ENCODE results near the gene SUSD3. TPM values are rescaled to one million over a fixed set of nuclear protein-coding genes. Genes with fewer than 3 reads are reported as not detected.
A peak's percentile ranks its signal among the peaks of the same experiment; 100 is the strongest.

SUSD3 gene
- total RNA-seq, 1 experiment from 2014 or later, result 5.0 TPM

DNA sequence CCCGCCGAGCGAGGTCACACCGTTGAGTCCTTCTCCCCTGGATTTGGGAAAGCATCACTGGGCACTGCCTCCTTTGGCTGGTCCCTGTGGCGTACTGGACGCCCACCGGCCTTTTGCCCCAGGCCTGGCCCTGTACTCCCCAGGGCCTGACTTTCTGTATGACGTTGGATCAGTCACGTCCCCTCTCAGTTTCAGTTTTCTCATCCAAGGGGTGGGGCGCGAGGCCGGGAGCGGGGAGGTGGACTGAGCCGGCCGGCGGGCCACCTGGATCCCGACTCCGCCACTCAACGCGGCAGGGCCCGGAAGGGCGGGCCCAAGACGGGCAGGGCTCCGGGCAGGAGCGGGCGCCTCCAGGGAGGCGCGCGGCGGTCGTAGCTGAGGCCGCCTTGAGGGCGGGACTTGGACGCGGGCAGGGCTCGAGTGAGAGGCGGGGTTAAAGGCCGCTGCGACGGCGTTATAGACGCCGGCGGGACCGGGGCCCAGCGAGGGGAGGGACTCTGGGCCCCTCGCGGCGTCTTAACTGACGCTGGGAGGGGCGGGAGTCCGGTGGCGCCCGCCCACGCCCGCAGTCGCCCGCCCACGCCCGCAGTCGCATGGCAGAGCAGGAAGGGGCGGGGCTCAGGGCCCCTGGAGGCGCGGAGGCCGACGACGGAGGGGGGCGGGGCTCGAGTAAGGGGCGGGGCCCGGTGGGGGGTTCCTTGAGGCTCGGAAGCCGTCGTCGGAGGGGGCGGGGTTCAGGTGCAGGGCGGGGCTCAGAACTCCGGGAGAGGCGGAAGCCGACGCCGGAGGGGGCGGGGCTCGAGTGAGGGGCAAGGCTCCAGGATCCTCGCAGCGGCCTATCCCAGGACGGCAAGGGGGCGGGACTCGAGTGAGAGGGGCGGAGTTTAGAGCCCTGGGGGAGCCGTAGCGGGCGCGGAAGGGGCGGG lies 37.0 kb downstream of the SUSD3 start:
- POLR2A ChIA-PET, result interaction anchor here (1.0 kb wide), 1 partner anchor 360 kb away, joined by 16 read pairs; no protein-coding TSS in a partner anchor
- BruUV-seq (replicated peaks), result no TSS peak
- H3K27ac ChIP-seq (ENCODE audit: low read length), result peak overlapping the region; percentile 90
- peak; percentile 71 for DNase-seq (ENCODE audit: low read depth, low spot score)
- no peaks in the 10 kb centered on the region; the same call in 1 of the 2 replicates for H3K9me3 ChIP-seq (ENCODE audit: control insufficient read depth, insufficient read depth, low read depth, low read length)
- in situ Hi-C loops (cut with HindIII; ENCODE audit: low pct_unique_long_range_greater_than_20kb, low sequenced_read_pairs) (no loop called here), intact Hi-C loops (cut with micrococcal nuclease; ENCODE audit: unreplicated experiment) (loop anchor here (10.0 kb wide), 1 partner anchor 91 kb away; no protein-coding TSS in a partner anchor)
- H3K4me3 ChIP-seq (ENCODE audit: low read depth in 2 of 2, low read length in 2 of 2), result peak overlapping the region; percentile 51 to 57
- CTCF ChIA-PET, result no interaction called here
- H3K36me3 ChIP-seq (ENCODE audit: control insufficient read depth, insufficient read depth, low read length), result peaks cover 4% of the 10 kb centered on the region; the same call in 1 of the 2 replicates
- no peaks in the 10 kb centered on the region for H3K27me3 ChIP-seq (ENCODE audit: control insufficient read depth, insufficient read depth, low read length)
- peak; percentile 72 for TF ChIP-seq POLR2AphosphoS5 (IDR thresholded peaks at IDR 0.05; ENCODE audit: low read depth, low read length)
- TF ChIP-seq, protein P1, sequence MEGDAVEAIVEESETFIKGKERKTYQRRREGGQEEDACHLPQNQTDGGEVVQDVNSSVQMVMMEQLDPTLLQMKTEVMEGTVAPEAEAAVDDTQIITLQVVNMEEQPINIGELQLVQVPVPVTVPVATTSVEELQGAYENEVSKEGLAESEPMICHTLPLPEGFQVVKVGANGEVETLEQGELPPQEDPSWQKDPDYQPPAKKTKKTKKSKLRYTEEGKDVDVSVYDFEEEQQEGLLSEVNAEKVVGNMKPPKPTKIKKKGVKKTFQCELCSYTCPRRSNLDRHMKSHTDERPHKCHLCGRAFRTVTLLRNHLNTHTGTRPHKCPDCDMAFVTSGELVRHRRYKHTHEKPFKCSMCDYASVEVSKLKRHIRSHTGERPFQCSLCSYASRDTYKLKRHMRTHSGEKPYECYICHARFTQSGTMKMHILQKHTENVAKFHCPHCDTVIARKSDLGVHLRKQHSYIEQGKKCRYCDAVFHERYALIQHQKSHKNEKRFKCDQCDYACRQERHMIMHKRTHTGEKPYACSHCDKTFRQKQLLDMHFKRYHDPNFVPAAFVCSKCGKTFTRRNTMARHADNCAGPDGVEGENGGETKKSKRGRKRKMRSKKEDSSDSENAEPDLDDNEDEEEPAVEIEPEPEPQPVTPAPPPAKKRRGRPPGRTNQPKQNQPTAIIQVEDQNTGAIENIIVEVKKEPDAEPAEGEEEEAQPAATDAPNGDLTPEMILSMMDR (IDR thresholded peaks at IDR 0.05), result no peak
- H3K4me1 ChIP-seq (ENCODE audit: control insufficient read depth, insufficient read depth, low read length), result peaks cover 26% of the 10 kb centered on the region
- peak; percentile 87 for ATAC-seq

DNA sequence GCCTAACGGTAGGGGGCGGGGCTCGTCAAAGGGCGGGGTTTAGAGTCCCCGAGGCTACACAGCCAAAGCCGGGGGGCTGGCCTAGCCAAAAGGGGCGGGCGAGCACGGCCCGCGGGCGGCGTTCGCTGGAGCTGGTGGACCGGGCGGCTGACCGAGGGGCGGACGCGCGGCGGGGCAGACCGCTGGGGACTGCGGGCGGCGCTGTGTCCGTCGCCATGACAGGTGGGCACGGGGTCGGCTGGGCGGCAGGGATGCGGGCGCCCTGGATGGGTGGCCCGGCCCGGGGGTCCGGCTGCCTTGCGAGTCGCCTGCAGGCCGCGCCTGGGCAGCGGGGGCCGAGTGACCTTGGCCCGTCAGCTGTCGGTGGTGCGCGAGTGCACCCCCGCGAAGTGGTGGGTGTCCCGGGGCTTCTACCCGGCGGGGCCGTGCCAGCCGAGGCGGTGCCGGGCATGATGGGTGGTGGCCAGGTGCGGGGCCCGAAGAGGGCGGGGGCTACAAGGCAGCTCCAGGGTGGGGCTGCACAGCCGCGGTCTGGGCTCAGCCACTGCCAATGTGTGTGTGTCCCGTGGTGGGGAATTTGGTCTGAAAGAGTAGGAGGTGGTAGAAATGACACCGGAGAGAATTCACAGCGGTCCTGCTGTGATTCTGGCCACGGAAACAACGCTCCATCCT lies 37.8 kb downstream of the SUSD3 start, which contains the start of gene CARD19:
CARD19 (plus strand) TSS at position 87 of the 672 bp plus-strand sequence; CDS start at position 216, 129 bp downstream.
- peak; percentile 58 for ATAC-seq
- ChIA-PET CTCF (no interaction called here), POLR2A (no interaction called here)
- BruUV-seq (replicated peaks), result no TSS peak
- in situ Hi-C loops (cut with HindIII; ENCODE audit: low pct_unique_long_range_greater_than_20kb, low sequenced_read_pairs) (no loop called here), intact Hi-C loops (cut with micrococcal nuclease; ENCODE audit: unreplicated experiment) (loop anchor here (10.0 kb wide), 1 partner anchor 91 kb away; no protein-coding TSS in a partner anchor)
- Histone ChIP-seq H3K27ac (ENCODE audit: low read length) (peak within 1 kb of the TSS; percentile 90), H3K36me3 (ENCODE audit: control insufficient read depth, insufficient read depth, low read length) (peaks cover 4% of the 10 kb centered on the region; the same call in 1 of the 2 replicates), H3K4me3 (ENCODE audit: low read depth in 2 of 2, low read length in 2 of 2) (peak within 1 kb of the TSS; percentile 67 to 73), H3K4me1 (ENCODE audit: control insufficient read depth, insufficient read depth, low read length) (peaks cover 26% of the 10 kb centered on the region), H3K9me3 (ENCODE audit: control insufficient read depth, insufficient read depth, low read depth, low read length) (no peaks in the 10 kb centered on the region; the same call in 1 of the 2 replicates), H3K27me3 (ENCODE audit: control insufficient read depth, insufficient read depth, low read length) (no peaks in the 10 kb centered on the region)
- no peak for TF ChIP-seq POLR2AphosphoS5 (IDR thresholded peaks at IDR 0.05; ENCODE audit: low read depth, low read length)
- peak; percentile 39; the same call in 1 of the 2 replicates for TF ChIP-seq SIN3A (IDR thresholded peaks at IDR 0.05; ENCODE audit: borderline replicate concordance, insufficient read depth, low read depth, low read length)
- no peak for DNase-seq (ENCODE audit: low read depth, low spot score)

DNA sequence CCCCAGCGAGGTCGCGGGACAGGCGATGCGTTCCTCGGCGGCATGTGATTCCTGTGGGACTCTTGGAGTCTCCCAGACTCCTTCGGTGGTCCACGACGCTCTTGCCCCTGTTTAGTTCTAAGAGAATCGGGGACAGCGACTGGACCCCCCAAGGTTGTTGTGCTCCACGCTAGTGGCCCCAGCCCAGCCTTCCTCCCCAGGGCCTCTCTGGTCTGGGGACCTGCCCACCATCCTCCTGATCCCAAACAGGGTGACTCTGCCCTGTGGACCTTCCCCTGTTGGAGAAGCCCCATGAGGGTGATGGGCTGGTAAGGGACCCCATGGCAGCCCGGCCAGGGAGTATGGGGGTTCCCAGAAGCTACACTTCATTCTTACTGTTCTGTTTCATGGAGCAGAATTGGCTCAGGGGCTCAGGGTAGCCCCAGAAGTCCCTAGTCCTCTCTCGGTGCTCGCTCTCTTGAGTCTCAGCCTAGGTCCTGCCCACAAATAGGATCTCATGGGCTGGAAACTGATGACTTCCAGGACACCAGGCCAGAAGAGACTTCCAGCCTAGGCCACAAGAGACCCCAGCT lies 38.4 kb downstream of the SUSD3 start:
- H3K27me3 ChIP-seq (ENCODE audit: control insufficient read depth, insufficient read depth, low read length), result no peaks in the 10 kb centered on the region
- in situ Hi-C loops (cut with HindIII; ENCODE audit: low pct_unique_long_range_greater_than_20kb, low sequenced_read_pairs) (no loop called here), intact Hi-C loops (cut with micrococcal nuclease; ENCODE audit: unreplicated experiment) (loop anchor here (10.0 kb wide), 1 partner anchor 92 kb away; no protein-coding TSS in a partner anchor)
- H3K36me3 ChIP-seq (ENCODE audit: control insufficient read depth, insufficient read depth, low read length), result peaks cover 4% of the 10 kb centered on the region; the same call in 1 of the 2 replicates
- H3K9me3 ChIP-seq (ENCODE audit: control insufficient read depth, insufficient read depth, low read depth, low read length), result no peaks in the 10 kb centered on the region
- no peak for DNase-seq (ENCODE audit: low read depth, low spot score)
- no TSS peak for BruUV-seq (replicated peaks)
- ChIA-PET CTCF (no interaction called here), POLR2A (interaction anchor here (0.5 kb wide), 1 partner anchor 12 kb away, joined by 3 read pairs; no protein-coding TSS in a partner anchor)
- no peak for ATAC-seq
- peaks cover 26% of the 10 kb centered on the region for H3K4me1 ChIP-seq (ENCODE audit: control insufficient read depth, insufficient read depth, low read length)
- TF ChIP-seq SIN3A (IDR thresholded peaks at IDR 0.05; ENCODE audit: borderline replicate concordance, insufficient read depth, low read depth, low read length) (no peak), POLR2AphosphoS5 (IDR thresholded peaks at IDR 0.05; ENCODE audit: low read depth, low read length) (no peak), TCF7L2 (IDR thresholded peaks at IDR 0.05; ENCODE audit: low read depth, low read length) (no peak)
- TF ChIP-seq, protein P1 (IDR thresholded peaks at IDR 0.05), result no peak
- TF ChIP-seq, protein P2, sequence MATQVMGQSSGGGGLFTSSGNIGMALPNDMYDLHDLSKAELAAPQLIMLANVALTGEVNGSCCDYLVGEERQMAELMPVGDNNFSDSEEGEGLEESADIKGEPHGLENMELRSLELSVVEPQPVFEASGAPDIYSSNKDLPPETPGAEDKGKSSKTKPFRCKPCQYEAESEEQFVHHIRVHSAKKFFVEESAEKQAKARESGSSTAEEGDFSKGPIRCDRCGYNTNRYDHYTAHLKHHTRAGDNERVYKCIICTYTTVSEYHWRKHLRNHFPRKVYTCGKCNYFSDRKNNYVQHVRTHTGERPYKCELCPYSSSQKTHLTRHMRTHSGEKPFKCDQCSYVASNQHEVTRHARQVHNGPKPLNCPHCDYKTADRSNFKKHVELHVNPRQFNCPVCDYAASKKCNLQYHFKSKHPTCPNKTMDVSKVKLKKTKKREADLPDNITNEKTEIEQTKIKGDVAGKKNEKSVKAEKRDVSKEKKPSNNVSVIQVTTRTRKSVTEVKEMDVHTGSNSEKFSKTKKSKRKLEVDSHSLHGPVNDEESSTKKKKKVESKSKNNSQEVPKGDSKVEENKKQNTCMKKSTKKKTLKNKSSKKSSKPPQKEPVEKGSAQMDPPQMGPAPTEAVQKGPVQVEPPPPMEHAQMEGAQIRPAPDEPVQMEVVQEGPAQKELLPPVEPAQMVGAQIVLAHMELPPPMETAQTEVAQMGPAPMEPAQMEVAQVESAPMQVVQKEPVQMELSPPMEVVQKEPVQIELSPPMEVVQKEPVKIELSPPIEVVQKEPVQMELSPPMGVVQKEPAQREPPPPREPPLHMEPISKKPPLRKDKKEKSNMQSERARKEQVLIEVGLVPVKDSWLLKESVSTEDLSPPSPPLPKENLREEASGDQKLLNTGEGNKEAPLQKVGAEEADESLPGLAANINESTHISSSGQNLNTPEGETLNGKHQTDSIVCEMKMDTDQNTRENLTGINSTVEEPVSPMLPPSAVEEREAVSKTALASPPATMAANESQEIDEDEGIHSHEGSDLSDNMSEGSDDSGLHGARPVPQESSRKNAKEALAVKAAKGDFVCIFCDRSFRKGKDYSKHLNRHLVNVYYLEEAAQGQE (IDR thresholded peaks at IDR 0.05; ENCODE audit: insufficient read depth in 1 of 2, low read depth in 2 of 2, low read length in 1 of 2), result no peak
- H3K27ac ChIP-seq (ENCODE audit: low read length), result peak overlapping the region; percentile 85
- H3K4me3 ChIP-seq (ENCODE audit: low read depth in 2 of 2, low read length in 2 of 2), result peak overlapping the region; percentile 67 to 73
